GM12878 (cell line): Measurements from ENCODE around the gene ZNF837. TPM values are rescaled to one million over a fixed set of nuclear protein-coding genes. Genes with fewer than 3 reads are reported as not detected.

Experiments used
- ATAC-seq: fragments of 200-7000 bp; cut with Tn5 transposase; 3 replicates; pipeline ENCODE4 v1.9.1; 2020; ENCODE audit warnings: mild to moderate bottlenecking, moderate library complexity
- BruUV-seq: library from RNA; stranded (reverse); fragments of 400-500 nt; replicated peaks from 2 replicates; lab custom pipeline; 2021; lab: Mats Ljungman, UMichigan
- CTCF ChIA-PET: fragments of 300-600 bp; sonication (Branson Sonifier 250); formaldehyde crosslinking; extraction: SDS; loops from one replicate; lab custom pipeline; 2021; ENCODE audit warnings: inconsistent platforms; lab: Yijun Ruan, JAX
- POLR2A ChIA-PET: fragments of 350-600 bp; formaldehyde crosslinking; extraction: SDS; loops from one replicate; lab custom pipeline; 2021; ENCODE audit warnings: inconsistent platforms; lab: Charles Lee
- RAD21 ChIA-PET: fragments of 300-600 bp; sonication (Branson Sonifier 250); formaldehyde crosslinking; loops from one replicate; lab custom pipeline; 2023; ENCODE audit warnings: antibody characterized with exemption; ENCODE audit not compliant: unreplicated experiment; lab: Charles Lee
- SMC1A ChIA-PET: fragments of 300-600 bp; sonication (Branson Sonifier 250); formaldehyde crosslinking; loops from one replicate; lab custom pipeline; 2023; ENCODE audit not compliant: unreplicated experiment, uncharacterized antibody; lab: Charles Lee
- DNase-seq: peaks from one replicate; pipeline ENCODE4 v3.0.0-alpha.2; 2011; ENCODE audit warnings: low read depth, low spot score
- FAIRE-seq: peaks from 3 replicates; lab custom pipeline; 2011; peaks lifted over from hg19 to GRCh38; lab: Jason Lieb, UNC
- H2AFZ ChIP-seq: 2 replicates; pipeline ENCODE4 v1.6.0; 2011; ENCODE audit warnings: low read depth, low read length, control low read depth; ENCODE audit not compliant: control insufficient read depth
- H3K27ac ChIP-seq: 2 replicates; pipeline ENCODE4 v1.5.1; 2011; ENCODE audit warnings: control low read depth; ENCODE audit not compliant: control insufficient read depth, insufficient read depth
- H3K27me3 ChIP-seq, 2 experiments: replicated peaks in 1 of 2; 2 replicates each; pipeline versions ENCODE4 v1.6.0 to v1.6.1; 2011; ENCODE audit warnings: low read length in 1 of 2; ENCODE audit not compliant: control insufficient read depth in 2 of 2, insufficient read depth in 2 of 2
- H3K36me3 ChIP-seq, 2 experiments: 2 replicates each; pipeline ENCODE4 v1.5.1; 2011; ENCODE audit warnings: low read length in 1 of 2; ENCODE audit not compliant: control insufficient read depth in 2 of 2, insufficient read depth in 2 of 2
- H3K4me1 ChIP-seq: 2 replicates; pipeline ENCODE4 v1.6.1; 2011; ENCODE audit warnings: mild to moderate bottlenecking, low read length, moderate library complexity, mixed read lengths; ENCODE audit not compliant: control insufficient read depth, insufficient read depth
- H3K4me2 ChIP-seq: 2 replicates; pipeline ENCODE4 v1.6.0; 2011; ENCODE audit warnings: control low read depth; ENCODE audit not compliant: control insufficient read depth, insufficient read depth
- H3K4me3 ChIP-seq: fragments of 200-600 bp; sonication (generic); 2 replicates; pipeline ENCODE4 v1.5.1; 2016
- H3K79me2 ChIP-seq: 2 replicates; pipeline ENCODE4 v1.6.0; 2011; ENCODE audit warnings: low read length; ENCODE audit not compliant: control insufficient read depth, insufficient read depth
- H3K9ac ChIP-seq: 2 replicates; pipeline ENCODE4 v1.8.0; 2011; ENCODE audit warnings: low read length, control low read depth, mixed read lengths; ENCODE audit not compliant: control insufficient read depth, insufficient read depth
- H3K9me3 ChIP-seq: replicated peaks from 3 replicates; pipeline ENCODE4 v1.5.1; 2011; ENCODE audit warnings: mild to moderate bottlenecking, low read length; ENCODE audit not compliant: control insufficient read depth, insufficient read depth
- H4K20me1 ChIP-seq: 2 replicates; pipeline ENCODE4 v1.6.0; 2011; ENCODE audit not compliant: control insufficient read depth, insufficient read depth
- NFYA ChIP-seq: IDR thresholded peaks from 2 replicates; pipeline ENCODE4 v1.6.1; 2011; ENCODE audit warnings: low read depth, mild to moderate bottlenecking, low read length, improper control_type of control experiment, borderline replicate concordance
- POLR2A ChIP-seq: IDR thresholded peaks from 2 replicates; pipeline ENCODE4 v1.6.1; 2011; ENCODE audit warnings: low read depth, mild to moderate bottlenecking, low read length
- RAD51 ChIP-seq: fragments of 450-650 bp; IDR thresholded peaks from 2 replicates; pipeline ENCODE4 v1.6.1; 2016; ENCODE audit warnings: moderate library complexity, mild to moderate bottlenecking, inconsistent platforms
- RCOR1 ChIP-seq: conservative IDR thresholded peaks from 2 replicates; pipeline ENCODE4 v1.6.1; 2012; ENCODE audit warnings: low read depth, low read length, improper control_type of control experiment
- RUNX3 ChIP-seq: IDR thresholded peaks from 2 replicates; pipeline ENCODE4 v1.6.1; 2012; ENCODE audit warnings: low read length, inconsistent platforms
- WGBS: methylation state at CpG from one replicate; pipeline ENCODE4 v1.1.6; 2016; ENCODE audit warnings: low lambda C conversion rate; ENCODE audit not compliant: insufficient replicate concordance, insufficient coverage; ENCODE audit errors: missing lambda C conversion rate; 5-methylcytosine and 5-hydroxymethylcytosine counted together
- in situ Hi-C: fragments of 300-500 bp; cut with MboI; formaldehyde crosslinking; loops from 9 replicates; pipeline ENCODE4 v1.14.3; 2018; ENCODE audit warnings: mixed read lengths
- intact Hi-C: fragments of 100-400 bp; cut with micrococcal nuclease; formaldehyde crosslinking; loops from one replicate; pipeline ENCODE4 v1.14.2; 2022; ENCODE audit not compliant: unreplicated experiment
- polyA plus RNA-seq, 11 experiments: library from polyadenylated mRNA; depleted of rRNA in 4 of 11; unstranded in 6 of 11; stranded (reverse) in 5 of 11; fragments of >200 nt; fragmentation: Nextera tagmentation in 4 of 11; fragmentation: Illumina TruSeq in 1 of 11; extraction: Ambion mirVana in 4 of 11; extraction: Trizol in 1 of 11; gene quantifications; 1 replicate in 1 of 11; 2 replicates in 10 of 11; pipeline versions ENCODE4 v1.2.1 to v1.2.3, GENCODE V29; 2011 to 2016; ENCODE audit warnings: inconsistent platforms in 2 of 11, missing spikeins in 2 of 11, low read depth in 1 of 11
- total RNA-seq, 4 experiments: library from RNA; depleted of rRNA in 3 of 4; stranded (reverse); fragments of >200 nt in 3 of 4; fragmentation: Illumina TruSeq in 1 of 4; extraction: Trizol in 1 of 4; gene quantifications; 2 replicates each; pipeline versions ENCODE4 v1.2.1 to v1.2.3, GENCODE V29; 2013 to 2021
- TF ChIP-seq, protein P1 (sequence below): IDR thresholded peaks from 2 replicates; pipeline ENCODE4 v1.6.1; 2012; ENCODE audit warnings: low read depth, low read length, improper control_type of control experiment
- TF ChIP-seq, protein P2 (sequence below): fragments of 450-650 bp; IDR thresholded peaks from 2 replicates; pipeline ENCODE4 v1.6.1; 2017; ENCODE audit warnings: mild to moderate bottlenecking, moderate library complexity

Gene ZNF837
- total and polyA plus RNA-seq, 10 of the 15 experiments (the other 5 are each of a cell fraction or from before 2014, with no cell fraction given): 0.07 to 2.9 (median 2.0) TPM; not detected in 2

GRCh38 chr19:58353717-58354477 is 26.9 kb downstream of the ZNF837 start:
- DNase-seq: no peak
- intact Hi-C loops: no loop called here
- H3K9ac ChIP-seq: no peak overlapping the region
- no peaks in the 10 kb centered on the region for H3K79me2 ChIP-seq
- RAD21 ChIA-PET: no interaction called here
- peaks cover 2% of the 10 kb centered on the region; the same call in 1 of the 3 replicates for H3K9me3 ChIP-seq
- H4K20me1 ChIP-seq: no peaks in the 10 kb centered on the region
- no peak overlapping the region for H3K27ac ChIP-seq
- no peak overlapping the region for H3K4me3 ChIP-seq
- no peak overlapping the region for H2AFZ ChIP-seq
- CTCF ChIA-PET: no interaction called here
- no peak overlapping the region for H3K4me2 ChIP-seq
- ATAC-seq: no peak
- 73% methylated on average over 15 of the region's 15 CpGs for WGBS
- in situ Hi-C loops: no loop called here
- no peaks in the 10 kb centered on the region for H3K27me3 ChIP-seq
- H3K4me1 ChIP-seq: no peaks in the 10 kb centered on the region; the same call in none of the 2 replicates
- no TSS peak for BruUV-seq
- no peaks in the 10 kb centered on the region for H3K36me3 ChIP-seq
- TF ChIP-seq, protein P1, sequence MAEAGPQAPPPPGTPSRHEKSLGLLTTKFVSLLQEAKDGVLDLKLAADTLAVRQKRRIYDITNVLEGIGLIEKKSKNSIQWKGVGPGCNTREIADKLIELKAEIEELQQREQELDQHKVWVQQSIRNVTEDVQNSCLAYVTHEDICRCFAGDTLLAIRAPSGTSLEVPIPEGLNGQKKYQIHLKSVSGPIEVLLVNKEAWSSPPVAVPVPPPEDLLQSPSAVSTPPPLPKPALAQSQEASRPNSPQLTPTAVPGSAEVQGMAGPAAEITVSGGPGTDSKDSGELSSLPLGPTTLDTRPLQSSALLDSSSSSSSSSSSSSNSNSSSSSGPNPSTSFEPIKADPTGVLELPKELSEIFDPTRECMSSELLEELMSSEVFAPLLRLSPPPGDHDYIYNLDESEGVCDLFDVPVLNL: no peak
- TF ChIP-seq, protein P2, sequence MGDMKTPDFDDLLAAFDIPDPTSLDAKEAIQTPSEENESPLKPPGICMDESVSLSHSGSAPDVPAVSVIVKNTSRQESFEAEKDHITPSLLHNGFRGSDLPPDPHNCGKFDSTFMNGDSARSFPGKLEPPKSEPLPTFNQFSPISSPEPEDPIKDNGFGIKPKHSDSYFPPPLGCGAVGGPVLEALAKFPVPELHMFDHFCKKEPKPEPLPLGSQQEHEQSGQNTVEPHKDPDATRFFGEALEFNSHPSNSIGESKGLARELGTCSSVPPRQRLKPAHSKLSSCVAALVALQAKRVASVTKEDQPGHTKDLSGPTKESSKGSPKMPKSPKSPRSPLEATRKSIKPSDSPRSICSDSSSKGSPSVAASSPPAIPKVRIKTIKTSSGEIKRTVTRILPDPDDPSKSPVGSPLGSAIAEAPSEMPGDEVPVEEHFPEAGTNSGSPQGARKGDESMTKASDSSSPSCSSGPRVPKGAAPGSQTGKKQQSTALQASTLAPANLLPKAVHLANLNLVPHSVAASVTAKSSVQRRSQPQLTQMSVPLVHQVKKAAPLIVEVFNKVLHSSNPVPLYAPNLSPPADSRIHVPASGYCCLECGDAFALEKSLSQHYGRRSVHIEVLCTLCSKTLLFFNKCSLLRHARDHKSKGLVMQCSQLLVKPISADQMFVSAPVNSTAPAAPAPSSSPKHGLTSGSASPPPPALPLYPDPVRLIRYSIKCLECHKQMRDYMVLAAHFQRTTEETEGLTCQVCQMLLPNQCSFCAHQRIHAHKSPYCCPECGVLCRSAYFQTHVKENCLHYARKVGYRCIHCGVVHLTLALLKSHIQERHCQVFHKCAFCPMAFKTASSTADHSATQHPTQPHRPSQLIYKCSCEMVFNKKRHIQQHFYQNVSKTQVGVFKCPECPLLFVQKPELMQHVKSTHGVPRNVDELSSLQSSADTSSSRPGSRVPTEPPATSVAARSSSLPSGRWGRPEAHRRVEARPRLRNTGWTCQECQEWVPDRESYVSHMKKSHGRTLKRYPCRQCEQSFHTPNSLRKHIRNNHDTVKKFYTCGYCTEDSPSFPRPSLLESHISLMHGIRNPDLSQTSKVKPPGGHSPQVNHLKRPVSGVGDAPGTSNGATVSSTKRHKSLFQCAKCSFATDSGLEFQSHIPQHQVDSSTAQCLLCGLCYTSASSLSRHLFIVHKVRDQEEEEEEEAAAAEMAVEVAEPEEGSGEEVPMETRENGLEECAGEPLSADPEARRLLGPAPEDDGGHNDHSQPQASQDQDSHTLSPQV: no peak
- TF ChIP-seq POLR2A (0 out of 2 replicates have a peak, but pooled peaks have one; percentile 11), NFYA (no peak), RCOR1 (no peak), RUNX3 (no peak), RAD51 (no peak)
- TF ChIP-seq, all 136 proteins: peak for 1
- no peak for FAIRE-seq
- POLR2A ChIA-PET: no interaction called here
- SMC1A ChIA-PET: no interaction called here
